Gastroesophageal sphincter (tissue), 3 donors: ENCODE data around the gene AUTS2.

ENCODE experiments used
- CTCF ChIP-seq, 4 experiments: fragments of 200-600 bp in 2 of 4; fragments of 450-650 bp in 2 of 4; sonication (generic) in 1 of 4; IDR thresholded peaks; one replicate each; pipeline ENCODE4 v1.5.1; 2017 to 2019; ENCODE audit warnings: antibody characterized with exemption in 4 of 4, mild to moderate bottlenecking in 2 of 4, moderate library complexity in 2 of 4
- POLR2AphosphoS5 ChIP-seq: sonication (generic); formaldehyde crosslinking; IDR thresholded peaks from one replicate; pipeline ENCODE4 v1.6.1; 2017; ENCODE audit warnings: antibody characterized with exemption

- TF ChIP-seq CTCF (IDR thresholded peaks at IDR 0.05) (no peak), POLR2AphosphoS5 (no peak)
Observed at GRCh38 chr7:69678494-69679187, 80.4 kb downstream of the AUTS2 start.
